K562 (cell line): ENCODE data around the gene ELMO1. TPM values are rescaled to one million over a fixed set of nuclear protein-coding genes. Genes with fewer than 3 reads are reported as not detected.

Source experiments
- ATAC-seq: fragments of 200-7000 bp; cut with Tn5 transposase; 3 replicates; pipeline ENCODE4 v1.9.1; 2020; ENCODE audit warnings: moderate library complexity
- BruUV-seq: library from RNA; stranded (reverse); fragments of 400-500 nt; replicated peaks from 2 replicates; lab custom pipeline; 2021; lab: Mats Ljungman, UMichigan
- CTCF ChIA-PET: fragments of 300-600 bp; formaldehyde crosslinking; extraction: SDS; loops from one replicate; lab custom pipeline; 2021; ENCODE audit warnings: low intra/inter-chr PET ratio; lab: Yijun Ruan, JAX
- POLR2A ChIA-PET: fragments of 300-600, 350-650 bp; sonication (Branson Sonifier 250); formaldehyde crosslinking; extraction: SDS; loops from one replicate; lab custom pipeline; 2021; ENCODE audit warnings: antibody characterized with exemption, inconsistent platforms; lab: Yijun Ruan, JAX
- DNase-seq, 4 experiments: peaks; one replicate each; pipeline versions ENCODE4 v3.0.0 to v3.0.0-alpha.2; 2011 to 2018; ENCODE audit warnings: low spot score in 3 of 4, mixed read lengths in 3 of 4; ENCODE audit errors: extremely low read depth in 1 of 4
- FAIRE-seq: peaks from 2 replicates; lab custom pipeline; 2011; peaks lifted over from hg19 to GRCh38; lab: Jason Lieb, UNC
- H2AFZ ChIP-seq: 2 replicates; pipeline ENCODE4 v1.6.0; 2011; ENCODE audit warnings: low read depth, low read length, control low read depth, inconsistent platforms
- H3K27ac ChIP-seq: fragments of 200-600 bp; 3 replicates; pipeline ENCODE4 v1.8.0; 2011; ENCODE audit warnings: low read depth, mild to moderate bottlenecking, control low read depth, inconsistent platforms, low read length, moderate library complexity, mixed read lengths; ENCODE audit errors: extremely low read depth
- H3K27me3 ChIP-seq, 2 experiments: fragments of 300-600 bp in 1 of 2; 2 replicates in 1 of 2; 3 replicates in 1 of 2; pipeline versions ENCODE4 v1.6.0 to v1.8.0; 2011; ENCODE audit warnings: inconsistent platforms in 2 of 2, low read length in 2 of 2, mild to moderate bottlenecking in 1 of 2, mixed read lengths in 1 of 2, moderate library complexity in 1 of 2; ENCODE audit not compliant: control insufficient read depth in 2 of 2, insufficient read depth in 2 of 2
- H3K36me3 ChIP-seq: fragments of 300-600 bp; 3 replicates; pipeline ENCODE4 v1.8.0; 2011; ENCODE audit warnings: mild to moderate bottlenecking, low read length, inconsistent platforms; ENCODE audit not compliant: control insufficient read depth, insufficient read depth
- H3K4me1 ChIP-seq, 2 experiments: fragments of 200-600 bp in 1 of 2; replicated peaks in 1 of 2; 2 replicates in 1 of 2; 3 replicates in 1 of 2; pipeline versions ENCODE4 v1.5.1 to v1.8.0; 2011; ENCODE audit warnings: inconsistent platforms in 2 of 2, low read length in 2 of 2, mild to moderate bottlenecking in 1 of 2, mixed read lengths in 1 of 2, moderate library complexity in 1 of 2; ENCODE audit not compliant: control insufficient read depth in 2 of 2, insufficient read depth in 2 of 2
- H3K4me2 ChIP-seq: 2 replicates; pipeline ENCODE4 v1.6.1; 2011; ENCODE audit warnings: low read length, control low read depth, inconsistent platforms, mixed read lengths; ENCODE audit not compliant: insufficient read depth
- H3K4me3 ChIP-seq: fragments of 200-600 bp; sonication (generic), shearing (Covaris generic); 2 replicates; pipeline ENCODE4 v1.5.1; 2016; ENCODE audit warnings: control low read depth, inconsistent platforms
- H3K79me2 ChIP-seq: fragments of 200-600 bp; 3 replicates; pipeline ENCODE4 v1.8.0; 2011; ENCODE audit warnings: low read length, inconsistent platforms; ENCODE audit not compliant: control insufficient read depth, insufficient read depth
- H3K9ac ChIP-seq, 2 experiments: 2 replicates each; pipeline versions ENCODE4 v1.6.0 to v1.6.1; 2011; ENCODE audit warnings: low read depth in 2 of 2, low read length in 2 of 2, control low read depth in 1 of 2, inconsistent platforms in 1 of 2, mild to moderate bottlenecking in 1 of 2, mixed read lengths in 1 of 2; ENCODE audit not compliant: insufficient read depth in 1 of 2
- H3K9me1 ChIP-seq: one replicate; pipeline ENCODE4 v1.6.0; 2011; ENCODE audit warnings: inconsistent platforms, mild to moderate bottlenecking, low read length, moderate library complexity; ENCODE audit not compliant: control insufficient read depth, insufficient read depth
- H3K9me3 ChIP-seq: replicated peaks from 2 replicates; pipeline ENCODE4 v1.5.1; 2011; ENCODE audit warnings: low read depth, low read length, inconsistent platforms; ENCODE audit not compliant: control insufficient read depth, insufficient read depth
- H4K20me1 ChIP-seq: replicated peaks from 2 replicates; pipeline ENCODE4 v1.6.1; 2011; ENCODE audit warnings: low read length, inconsistent platforms, mixed read lengths; ENCODE audit not compliant: control insufficient read depth, insufficient read depth
- CHD1 ChIP-seq: fragments of 200-600 bp; sonication (generic); IDR thresholded peaks from one replicate; pipeline ENCODE4 v1.6.1; 2012; ENCODE audit warnings: mild to moderate bottlenecking, moderate library complexity, low read length, inconsistent platforms
- ELF1 ChIP-seq: fragments of 200-800 bp; sonication (Bioruptor generic); IDR thresholded peaks from 2 replicates; pipeline ENCODE4 v1.6.1; 2016; ENCODE audit warnings: missing genetic modification characterization, missing compliant biosample characterization
- HNRNPUL1 ChIP-seq: fragments of 200-400 bp; formaldehyde crosslinking; IDR thresholded peaks from 2 replicates; pipeline ENCODE4 v1.6.1; 2017; ENCODE audit warnings: low read length
- NEUROD1 ChIP-seq: fragments of 150-350 bp; IDR thresholded peaks from 2 replicates; pipeline ENCODE4 v1.6.1; 2014; ENCODE audit warnings: borderline replicate concordance, low read length, low read depth; ENCODE audit not compliant: partially characterized antibody
- RHOXF2B ChIP-seq: fragments of 250-450 bp; sonication (Bioruptor Pico); conservative IDR thresholded peaks from 2 replicates; pipeline ENCODE4 v1.5.1; 2021
- RREB1 ChIP-seq: fragments of 250-450 bp; sonication (Bioruptor Pico); IDR thresholded peaks from 2 replicates; pipeline ENCODE4 v1.4.0; 2020
- TFE3 ChIP-seq: fragments of 450-650 bp; formaldehyde crosslinking; IDR thresholded peaks from 2 replicates; pipeline ENCODE4 v1.4.0; 2020; ENCODE audit warnings: mild to moderate bottlenecking, mixed read lengths
- TOE1 ChIP-seq, 2 experiments: fragments of 450-650 bp in 1 of 2; sonication (generic) in 1 of 2; formaldehyde crosslinking in 1 of 2; IDR thresholded peaks; 2 replicates each; pipeline versions ENCODE4 v1.7.1 to v1.8.0; 2016 to 2022; ENCODE audit warnings: borderline replicate concordance in 2 of 2, mild to moderate bottlenecking in 2 of 2, antibody characterized with exemption in 1 of 2, inconsistent platforms in 1 of 2, low read depth in 1 of 2, missing genetic modification reagents in 1 of 2, moderate library complexity in 1 of 2
- XRCC4 ChIP-seq: IDR thresholded peaks from one replicate; pipeline ENCODE4 v1.6.1; 2011; ENCODE audit not compliant: insufficient read depth, insufficient read length; ENCODE audit errors: extremely low read depth
- WGBS: fragments of 100-300 bp; shearing (Covaris generic); methylation state at CpG from one replicate; pipeline ENCODE4 v1.1.6; 2016; ENCODE audit warnings: low coverage, mixed read lengths; ENCODE audit not compliant: insufficient coverage; ENCODE audit errors: missing lambda C conversion rate; 5-methylcytosine and 5-hydroxymethylcytosine counted together
- in situ Hi-C: fragments of 300-500 bp; cut with MboI; formaldehyde crosslinking; loops from 4 replicates; pipeline ENCODE4 v1.15.0; 2018; ENCODE audit warnings: inconsistent platforms, mixed read lengths
- intact Hi-C: fragments of 100-400 bp; cut with micrococcal nuclease; formaldehyde crosslinking; loops from 2 replicates; pipeline ENCODE4 v1.14.2; 2022
- polyA plus RNA-seq, 8 experiments: library from polyadenylated mRNA; depleted of rRNA in 4 of 8; stranded (reverse) in 5 of 8; unstranded in 3 of 8; fragments of >200 nt; fragmentation: Nextera tagmentation in 2 of 8; fragmentation: Illumina TruSeq in 1 of 8; extraction: Ambion mirVana in 2 of 8; extraction: Trizol in 1 of 8; gene quantifications; 2 replicates each; pipeline versions ENCODE4 v1.2.1 to v1.2.3, GENCODE V29; 2011 to 2014; ENCODE audit warnings: inconsistent platforms in 1 of 8, missing spikeins in 1 of 8
- total RNA-seq, 7 experiments: library from RNA; depleted of rRNA in 6 of 7; stranded (reverse); fragments of >200 nt in 6 of 7; fragmentation: Illumina TruSeq in 2 of 7; extraction: Trizol in 2 of 7; gene quantifications; 2 replicates each; pipeline versions ENCODE4 v1.2.1 to v1.2.3, GENCODE V29; 2011 to 2021; ENCODE audit warnings: low replicate concordance in 1 of 7
- TF ChIP-seq, protein P1 (sequence below): fragments of 250-450 bp; sonication (Bioruptor Pico); IDR thresholded peaks from 2 replicates; pipeline ENCODE4 v1.5.0; 2020; ENCODE audit warnings: mild to moderate bottlenecking, borderline replicate concordance

The ELMO1 gene
- total and polyA plus RNA-seq, 9 of the 15 experiments (the other 6 are each of a cell fraction or from before 2014, with no cell fraction given) = 0.36 to 7.2 (median 3.6) TPM

DNA sequence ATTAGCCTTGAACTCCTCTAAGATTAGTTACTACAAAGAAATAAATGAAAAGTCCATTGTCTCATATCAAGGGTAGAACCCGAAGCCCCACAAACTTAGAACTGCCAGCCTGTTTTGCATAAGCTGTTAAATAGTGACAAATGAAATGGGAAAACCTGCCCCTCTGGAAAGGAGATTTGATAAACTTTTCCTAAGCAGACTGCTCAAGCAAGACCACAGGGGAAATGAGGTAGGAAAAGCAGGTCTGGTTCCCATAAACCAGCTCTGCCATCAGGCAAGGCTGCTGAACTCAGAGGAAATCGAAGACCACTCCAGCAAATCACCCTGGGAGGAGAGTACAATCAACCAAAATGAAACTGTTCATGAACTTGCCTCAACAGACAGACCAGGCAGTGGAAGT is 542.8 kb downstream of the ELMO1 start:
- 0% methylated on average over 2 of the region's 2 CpGs for WGBS
- Histone ChIP-seq H3K9me1 (no peaks in the 10 kb centered on the region), H3K36me3 (no peaks in the 10 kb centered on the region), H3K4me2 (no peak overlapping the region), H3K4me1 (no peaks in the 10 kb centered on the region), H3K4me3 (no peak overlapping the region), H3K27me3 (no peaks in the 10 kb centered on the region; a peak in 1 of 5 replicates), H4K20me1 (no peaks in the 10 kb centered on the region), H3K9me3 (no peaks in the 10 kb centered on the region), H3K27ac (no peak overlapping the region), H3K79me2 (no peaks in the 10 kb centered on the region), H2AFZ (no peak overlapping the region), H3K9ac (no peak overlapping the region)
- intact Hi-C loops = no loop called here
- POLR2A ChIA-PET = no interaction called here
- ATAC-seq (no peak), DNase-seq (no peak), FAIRE-seq (no peak)
- no TSS peak for BruUV-seq
- CTCF ChIA-PET = no interaction called here
- in situ Hi-C loops = no loop called here
- TF ChIP-seq XRCC4 (no peak), CHD1 (no peak), ELF1 (tag) (no peak), TOE1 (IDR thresholded peaks at IDR 0.05; ENCODE audit: borderline replicate concordance) (no peak), TOE1 (CRISPR knock-in tag; IDR thresholded peaks at IDR 0.05; ENCODE audit: borderline replicate concordance, low read depth) (no peak), RHOXF2B (CRISPR knock-in tag) (no peak), NEUROD1 (no peak), RREB1 (no peak), TFE3 (CRISPR knock-in tag) (no peak), HNRNPUL1 (no peak)
- TF ChIP-seq, protein P1, sequence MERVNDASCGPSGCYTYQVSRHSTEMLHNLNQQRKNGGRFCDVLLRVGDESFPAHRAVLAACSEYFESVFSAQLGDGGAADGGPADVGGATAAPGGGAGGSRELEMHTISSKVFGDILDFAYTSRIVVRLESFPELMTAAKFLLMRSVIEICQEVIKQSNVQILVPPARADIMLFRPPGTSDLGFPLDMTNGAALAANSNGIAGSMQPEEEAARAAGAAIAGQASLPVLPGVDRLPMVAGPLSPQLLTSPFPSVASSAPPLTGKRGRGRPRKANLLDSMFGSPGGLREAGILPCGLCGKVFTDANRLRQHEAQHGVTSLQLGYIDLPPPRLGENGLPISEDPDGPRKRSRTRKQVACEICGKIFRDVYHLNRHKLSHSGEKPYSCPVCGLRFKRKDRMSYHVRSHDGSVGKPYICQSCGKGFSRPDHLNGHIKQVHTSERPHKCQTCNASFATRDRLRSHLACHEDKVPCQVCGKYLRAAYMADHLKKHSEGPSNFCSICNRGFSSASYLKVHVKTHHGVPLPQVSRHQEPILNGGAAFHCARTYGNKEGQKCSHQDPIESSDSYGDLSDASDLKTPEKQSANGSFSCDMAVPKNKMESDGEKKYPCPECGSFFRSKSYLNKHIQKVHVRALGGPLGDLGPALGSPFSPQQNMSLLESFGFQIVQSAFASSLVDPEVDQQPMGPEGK (CRISPR knock-in tag) = no peak
